Measurements from ENCODE around the gene ATIC. TPM values are rescaled to one million over a fixed set of nuclear protein-coding genes. Genes with fewer than 3 reads are reported as not detected.

Gene ATIC
- total RNA-seq, 4 donors from 2014 or later = 35.1 to 88.6 (median 60.7) TPM

- no peaks in the 10 kb centered on the region for H3K4me1 ChIP-seq
- 97% methylated on average over 6 to 7 of the region's 7 CpGs for WGBS, 2 donors (ENCODE audit: low coverage in 1 of 2)
- DNase-seq = no peak
- intact Hi-C loops (cut with DNase I; ENCODE audit: low total_unique reads) (no loop called here), in situ Hi-C loops (cut with MboI; ENCODE audit: low pct_ligation_motif_present in 1 of 4, low pct_unique_long_range_greater_than_20kb in 1 of 4, low sequenced_read_pairs in 3 of 4) (no loop called here)
- no peaks in the 10 kb centered on the region for H3K9me3 ChIP-seq
- no peak overlapping the region for H3K27ac ChIP-seq
- peaks cover 0 to 10% (median 4%) of the 10 kb centered on the region in 4 donors for H3K36me3 ChIP-seq
- TF ChIP-seq POLR2A (IDR thresholded peaks at IDR 0.05) (no peak), POLR2AphosphoS5 (IDR thresholded peaks at IDR 0.05) (no peak), EP300 (IDR thresholded peaks at IDR 0.05; ENCODE audit: low read depth) (no peak), CTCF (IDR thresholded peaks at IDR 0.05) (no peak)
- H3K4me3 ChIP-seq = no peak overlapping the region
- no peaks in the 10 kb centered on the region for H3K27me3 ChIP-seq
Observed at GRCh38 chr2:215386566-215386965, 74.7 kb downstream of the ATIC start.

GRCh38 chr2:215388002-215388728 lies 76.3 kb downstream of the ATIC start:
- intact Hi-C loops (cut with DNase I; ENCODE audit: low total_unique reads) (no loop called here), in situ Hi-C loops (cut with MboI; ENCODE audit: low pct_ligation_motif_present in 1 of 4, low pct_unique_long_range_greater_than_20kb in 1 of 4, low sequenced_read_pairs in 3 of 4) (no loop called here)
- no peak for TF ChIP-seq CTCF (IDR thresholded peaks at IDR 0.05)
- TF ChIP-seq POLR2A (IDR thresholded peaks at IDR 0.05) = no peak
- TF ChIP-seq POLR2AphosphoS5 (IDR thresholded peaks at IDR 0.05) = no peak
- no peak for TF ChIP-seq EP300 (IDR thresholded peaks at IDR 0.05; ENCODE audit: low read depth)
- Histone ChIP-seq H3K36me3 (peaks cover 0 to 9% (median 3%) of the 10 kb centered on the region in 4 donors), H3K27ac (no peak overlapping the region), H3K4me1 (no peaks in the 10 kb centered on the region), H3K9me3 (no peaks in the 10 kb centered on the region), H3K27me3 (no peaks in the 10 kb centered on the region), H3K4me3 (no peak overlapping the region)
- no peak for DNase-seq
- WGBS, 2 donors (ENCODE audit: low coverage in 1 of 2) = 78 to 84% methylated on average over 2 to 7 of the region's 7 CpGs

- Histone ChIP-seq H3K4me1 (no peaks in the 10 kb centered on the region), H3K4me3 (no peak overlapping the region), H3K9me3 (no peaks in the 10 kb centered on the region), H3K27me3 (no peaks in the 10 kb centered on the region), H3K27ac (no peak overlapping the region), H3K36me3 (peaks cover 0 to 9% (median 0%) of the 10 kb centered on the region in 4 donors)
- 90% methylated on average over 2 of the region's 2 CpGs for WGBS, 2 donors (ENCODE audit: low coverage in 1 of 2)
- DNase-seq = no peak
- TF ChIP-seq POLR2AphosphoS5 (IDR thresholded peaks at IDR 0.05) (no peak), CTCF (IDR thresholded peaks at IDR 0.05) (no peak), POLR2A (IDR thresholded peaks at IDR 0.05) (no peak), EP300 (IDR thresholded peaks at IDR 0.05; ENCODE audit: low read depth) (no peak)
- in situ Hi-C loops (cut with MboI; ENCODE audit: low pct_ligation_motif_present in 1 of 4, low pct_unique_long_range_greater_than_20kb in 1 of 4, low sequenced_read_pairs in 3 of 4) (no loop called here), intact Hi-C loops (cut with DNase I; ENCODE audit: low total_unique reads) (no loop called here)
Observed at GRCh38 chr2:215390550-215390913, 78.7 kb downstream of the ATIC start.

- Histone ChIP-seq H3K4me1 (no peaks in the 10 kb centered on the region), H3K9me3 (no peaks in the 10 kb centered on the region), H3K36me3 (peaks cover 0 to 9% (median 0%) of the 10 kb centered on the region in 4 donors), H3K27ac (no peak overlapping the region), H3K27me3 (no peaks in the 10 kb centered on the region), H3K4me3 (no peak overlapping the region)
- TF ChIP-seq POLR2AphosphoS5 (IDR thresholded peaks at IDR 0.05) (no peak), CTCF (IDR thresholded peaks at IDR 0.05) (no peak), EP300 (IDR thresholded peaks at IDR 0.05; ENCODE audit: low read depth) (no peak), POLR2A (IDR thresholded peaks at IDR 0.05) (no peak)
- in situ Hi-C loops (cut with MboI; ENCODE audit: low pct_ligation_motif_present in 1 of 4, low pct_unique_long_range_greater_than_20kb in 1 of 4, low sequenced_read_pairs in 3 of 4) = no loop called here
- 76 to 96% methylated on average over 4 to 5 of the region's 5 CpGs for WGBS, 2 donors (ENCODE audit: low coverage in 1 of 2)
- no peak for DNase-seq
- intact Hi-C loops (cut with DNase I; ENCODE audit: low total_unique reads) = no loop called here
Observed at GRCh38 chr2:215391531-215391930, 79.7 kb downstream of the ATIC start.
